MM.1S (cell line): ENCODE measurements around the gene MAP3K7CL.
A peak's percentile ranks its signal among the peaks of the same experiment; 100 is the strongest.

Experiments used
- DNase-seq: peaks from one replicate; pipeline ENCODE4 v3.0.0-alpha.2; 2015
- H2AFZ ChIP-seq: fragments of 300-600 bp; sonication (generic); 2 replicates; pipeline ENCODE4 v1.6.0; 2016; ENCODE audit warnings: antibody characterized with exemption, low read length
- H3F3A ChIP-seq: fragments of 300-600 bp; sonication (generic); 2 replicates; pipeline ENCODE4 v1.6.1; 2016; ENCODE audit warnings: mild to moderate bottlenecking, antibody characterized with exemption, low read length, moderate library complexity, mixed read lengths; ENCODE audit not compliant: insufficient read depth
- H3K27ac ChIP-seq: fragments of 300-600 bp; sonication (generic); 2 replicates; pipeline ENCODE4 v1.5.1; 2016; ENCODE audit warnings: mild to moderate bottlenecking, low read length
- H3K27me3 ChIP-seq: fragments of 300-600 bp; sonication (generic); replicated peaks from 2 replicates; pipeline ENCODE4 v1.6.0; 2016; ENCODE audit warnings: low read length; ENCODE audit not compliant: insufficient read depth
- H3K36me3 ChIP-seq: fragments of 300-600 bp; sonication (generic); replicated peaks from 2 replicates; pipeline ENCODE4 v1.6.1; 2016; ENCODE audit warnings: mild to moderate bottlenecking, low read length, mixed read lengths; ENCODE audit not compliant: insufficient read depth
- H3K4me1 ChIP-seq: fragments of 300-600 bp; sonication (generic); 2 replicates; pipeline ENCODE4 v1.6.1; 2016; ENCODE audit warnings: low read length, mixed read lengths
- H3K4me2 ChIP-seq: fragments of 300-600 bp; sonication (generic); 2 replicates; pipeline ENCODE4 v1.6.0; 2016; ENCODE audit warnings: low read depth, low read length
- H3K4me3 ChIP-seq: fragments of 300-600 bp; sonication (generic); 2 replicates; pipeline ENCODE4 v1.5.1; 2016; ENCODE audit warnings: low read length, mixed read lengths
- H3K79me2 ChIP-seq: fragments of 300-600 bp; sonication (generic); 2 replicates; pipeline ENCODE4 v1.6.1; 2016; ENCODE audit warnings: mixed run types, low read length, mixed read lengths
- H3K9ac ChIP-seq: fragments of 300-600 bp; sonication (generic); 2 replicates; pipeline ENCODE4 v1.6.1; 2016; ENCODE audit warnings: low read length, mixed read lengths
- H3K9me2 ChIP-seq: fragments of 300-600 bp; sonication (generic); replicated peaks from 2 replicates; pipeline ENCODE4 v1.6.1; 2016; ENCODE audit warnings: mild to moderate bottlenecking, low read length, mixed read lengths; ENCODE audit not compliant: insufficient read depth
- H3K9me3 ChIP-seq: fragments of 300-600 bp; sonication (generic); replicated peaks from 2 replicates; pipeline ENCODE4 v1.6.1; 2016; ENCODE audit warnings: mild to moderate bottlenecking, low read length, mixed read lengths; ENCODE audit not compliant: insufficient read depth
- H4K20me1 ChIP-seq: fragments of 300-600 bp; sonication (generic); 2 replicates; pipeline ENCODE4 v1.6.1; 2016; ENCODE audit warnings: mild to moderate bottlenecking, low read length, moderate library complexity, mixed read lengths; ENCODE audit not compliant: insufficient read depth
- CTCF ChIP-seq: fragments of 300-600 bp; sonication (generic); IDR thresholded peaks from 2 replicates; pipeline ENCODE4 v1.5.1; 2016; ENCODE audit warnings: antibody characterized with exemption, low read length, mixed read lengths
- EZH2 ChIP-seq: fragments of 300-600 bp; sonication (generic); optimal IDR thresholded peaks from 2 replicates; pipeline ENCODE3; 2017; ENCODE audit warnings: low read depth, mild to moderate bottlenecking, antibody characterized with exemption, low read length, mixed read lengths
- EZH2phosphoT487 ChIP-seq: fragments of 300-600 bp; sonication (generic); IDR thresholded peaks from 2 replicates; pipeline ENCODE4 v1.6.1; 2018; ENCODE audit warnings: antibody characterized with exemption, low read length

The MAP3K7CL gene

DNA sequence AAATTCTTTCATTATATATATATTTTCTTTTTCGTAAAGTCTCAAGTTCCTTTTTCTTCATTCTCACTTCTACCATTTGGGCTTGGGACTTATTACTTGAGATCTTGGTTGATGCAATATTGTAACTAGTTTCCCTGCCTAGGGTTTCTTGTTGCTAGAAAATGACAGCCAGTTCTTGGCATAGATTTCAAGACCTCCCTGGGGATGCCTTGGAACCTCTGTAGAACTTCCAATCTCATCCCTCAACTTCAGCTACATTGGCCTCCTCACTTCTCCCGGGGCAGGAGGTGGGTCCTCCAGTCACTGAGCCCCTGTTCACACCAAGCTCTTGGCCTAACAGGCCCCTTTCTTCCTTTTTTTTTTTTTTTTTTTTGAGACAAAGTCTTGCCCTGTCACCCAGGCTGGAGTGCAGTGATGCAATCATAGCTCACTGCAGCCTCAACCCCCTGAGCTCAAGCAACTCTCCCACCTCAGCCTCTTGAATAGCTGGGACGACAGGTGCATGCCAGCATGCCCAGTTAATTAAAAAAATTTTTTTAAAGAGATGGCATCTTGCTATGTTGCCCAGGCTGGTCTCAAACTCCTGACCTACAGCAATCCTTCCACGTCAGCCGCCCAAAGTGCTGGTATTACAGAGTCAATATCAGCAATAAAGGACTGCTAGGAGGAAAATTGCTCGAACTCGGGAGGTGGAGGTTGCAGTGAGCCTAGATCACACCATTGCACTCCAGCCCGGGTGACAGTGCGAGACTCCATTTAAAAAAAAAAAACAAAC is 33.1 kb downstream of the MAP3K7CL start:
- Histone ChIP-seq H3K9me2 (no peaks in the 10 kb centered on the region), H3K36me3 (no peaks in the 10 kb centered on the region), H3K9ac (no peak overlapping the region), H3K27ac (no peak overlapping the region), H3K79me2 (no peaks in the 10 kb centered on the region), H3K4me2 (no peak overlapping the region), H3F3A (no peaks in the 10 kb centered on the region), H3K4me1 (no peaks in the 10 kb centered on the region), H3K9me3 (no peaks in the 10 kb centered on the region), H3K4me3 (no peak overlapping the region), H2AFZ (no peak overlapping the region), H4K20me1 (no peaks in the 10 kb centered on the region), H3K27me3 (no peaks in the 10 kb centered on the region)
- no peak for DNase-seq
- TF ChIP-seq CTCF, result no peak
- TF ChIP-seq EZH2, result no peak
- no peak for TF ChIP-seq EZH2phosphoT487

- no peaks in the 10 kb centered on the region for H3K36me3 ChIP-seq
- no peak overlapping the region for H3K27ac ChIP-seq
- no peaks in the 10 kb centered on the region for H4K20me1 ChIP-seq
- H3K4me1 ChIP-seq, result no peaks in the 10 kb centered on the region
- H3K4me2 ChIP-seq, result no peak overlapping the region
- H3K79me2 ChIP-seq, result no peaks in the 10 kb centered on the region
- H2AFZ ChIP-seq, result no peak overlapping the region
- peak; percentile 45 for DNase-seq
- H3K4me3 ChIP-seq, result no peak overlapping the region
- no peaks in the 10 kb centered on the region for H3K9me2 ChIP-seq
- TF ChIP-seq CTCF, result peak; percentile 45
- TF ChIP-seq EZH2phosphoT487, result no peak
- no peak for TF ChIP-seq EZH2
- no peak overlapping the region for H3K9ac ChIP-seq
- H3K9me3 ChIP-seq, result no peaks in the 10 kb centered on the region
- H3F3A ChIP-seq, result no peaks in the 10 kb centered on the region
- H3K27me3 ChIP-seq, result no peaks in the 10 kb centered on the region
Measured at GRCh38 chr21:29164323-29164942, 34.0 kb downstream of the MAP3K7CL start.

DNA sequence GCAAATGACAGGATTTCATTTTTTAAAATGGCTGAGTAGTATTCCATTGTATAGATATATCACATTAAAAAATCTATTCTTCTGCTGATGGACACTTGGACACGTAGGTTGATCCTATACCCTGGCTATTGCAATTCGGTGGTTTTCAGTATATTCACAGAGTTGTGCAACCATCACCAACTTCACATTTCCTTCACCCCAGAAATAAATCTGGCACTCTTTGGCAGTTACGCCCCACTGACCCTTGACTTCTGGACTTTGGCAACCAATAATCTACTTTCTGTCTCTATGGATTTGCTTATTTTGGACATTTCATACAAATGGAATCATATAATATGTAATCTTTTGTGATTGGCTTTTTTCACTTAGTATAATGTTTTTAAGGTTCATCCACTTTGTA is 35.9 kb downstream of the MAP3K7CL start:
- no peaks in the 10 kb centered on the region for H3K9me3 ChIP-seq
- no peaks in the 10 kb centered on the region for H4K20me1 ChIP-seq
- H3K27ac ChIP-seq, result no peak overlapping the region
- H3K4me1 ChIP-seq, result no peaks in the 10 kb centered on the region
- no peaks in the 10 kb centered on the region for H3K79me2 ChIP-seq
- no peak overlapping the region for H3K9ac ChIP-seq
- DNase-seq, result no peak
- H3K27me3 ChIP-seq, result no peaks in the 10 kb centered on the region
- no peak overlapping the region for H3K4me3 ChIP-seq
- H3K4me2 ChIP-seq, result no peak overlapping the region
- H3K36me3 ChIP-seq, result no peaks in the 10 kb centered on the region
- no peak for TF ChIP-seq EZH2
- no peak for TF ChIP-seq EZH2phosphoT487
- no peak for TF ChIP-seq CTCF
- no peaks in the 10 kb centered on the region for H3K9me2 ChIP-seq
- no peak overlapping the region for H2AFZ ChIP-seq
- H3F3A ChIP-seq, result no peaks in the 10 kb centered on the region
